H1 (cell line): ENCODE measurements around the gene TCN2. TPM values are rescaled to one million over a fixed set of nuclear protein-coding genes. Genes with fewer than 3 reads are reported as not detected.

Experiments used
- CTCF ChIA-PET: fragments of 300-600 bp; sonication (Branson Sonifier 250); formaldehyde crosslinking; loops from one replicate; lab custom pipeline; 2021; ENCODE audit not compliant: partially characterized antibody; lab: Charles Lee
- POLR2A ChIA-PET: fragments of 300-600 bp; sonication (Branson Sonifier 250); formaldehyde crosslinking; loops from one replicate; lab custom pipeline; 2021; ENCODE audit warnings: inconsistent platforms; ENCODE audit not compliant: partially characterized antibody; lab: Charles Lee
- DNase-seq, 2 experiments: peaks; one replicate each; pipeline versions ENCODE4 v3.0.0 to v3.0.0-alpha.2; 2010 to 2022; ENCODE audit warnings: low spot score in 2 of 2, low read depth in 1 of 2, mixed read lengths in 1 of 2
- FAIRE-seq: peaks from 2 replicates; lab custom pipeline; 2011; peaks lifted over from hg19 to GRCh38; lab: Jason Lieb, UNC
- H2AFZ ChIP-seq: 2 replicates; pipeline ENCODE4 v1.8.1; 2012; ENCODE audit warnings: low read length, inconsistent platforms
- H2AK5ac ChIP-seq: 2 replicates; pipeline ENCODE4 v1.6.1; 2013; ENCODE audit warnings: low read depth, low read length
- H2BK120ac ChIP-seq: replicated peaks from 2 replicates; pipeline ENCODE3; 2013; ENCODE audit warnings: low read depth, low read length, inconsistent platforms
- H2BK12ac ChIP-seq: 2 replicates; pipeline ENCODE4 v1.6.1; 2013; ENCODE audit warnings: low read depth, low read length
- H2BK15ac ChIP-seq: 2 replicates; pipeline ENCODE4 v1.6.1; 2013; ENCODE audit warnings: low read length
- H2BK20ac ChIP-seq: 2 replicates; pipeline ENCODE4 v1.6.1; 2013; ENCODE audit warnings: low read length
- H2BK5ac ChIP-seq: 2 replicates; pipeline ENCODE4 v1.6.1; 2013; ENCODE audit warnings: low read depth, low read length
- H3K14ac ChIP-seq: 2 replicates; pipeline ENCODE4 v1.6.1; 2013; ENCODE audit warnings: inconsistent platforms; ENCODE audit not compliant: insufficient read length
- H3K18ac ChIP-seq: 2 replicates; pipeline ENCODE4 v1.6.1; 2013; ENCODE audit warnings: low read length; ENCODE audit errors: extremely low read depth
- H3K23ac ChIP-seq: 2 replicates; pipeline ENCODE4 v1.6.1; 2013; ENCODE audit warnings: inconsistent platforms; ENCODE audit not compliant: insufficient read length
- H3K23me2 ChIP-seq: 2 replicates; pipeline ENCODE4 v1.6.1; 2013; ENCODE audit warnings: low read depth, low read length
- H3K27ac ChIP-seq: 2 replicates; pipeline ENCODE4 v1.6.1; 2011; ENCODE audit warnings: low read depth, low read length, inconsistent platforms
- H3K27me3 ChIP-seq, 4 experiments: replicated peaks in 1 of 4; 1 replicate in 1 of 4; 2 replicates in 3 of 4; pipeline versions ENCODE4 v1.6.1 to v1.8.1; 2011 to 2013; ENCODE audit warnings: low read length in 3 of 4, mild to moderate bottlenecking in 3 of 4, inconsistent platforms in 2 of 4, mixed read lengths in 2 of 4, moderate library complexity in 1 of 4; ENCODE audit not compliant: control insufficient read depth in 3 of 4, insufficient read depth in 3 of 4; ENCODE audit errors: extremely low read depth in 1 of 4
- H3K36me3 ChIP-seq, 4 experiments: 2 replicates each; pipeline versions ENCODE4 v1.6.1 to v1.8.1; 2011 to 2013; ENCODE audit warnings: mild to moderate bottlenecking in 4 of 4, low read length in 3 of 4, moderate library complexity in 2 of 4, control low read depth in 1 of 4, inconsistent platforms in 1 of 4; ENCODE audit not compliant: insufficient read depth in 4 of 4, control insufficient read depth in 2 of 4
- H3K4ac ChIP-seq: replicated peaks from 2 replicates; pipeline ENCODE3; 2013; ENCODE audit warnings: low read length, low read depth, mixed read lengths, inconsistent platforms; ENCODE audit not compliant: insufficient read length
- H3K4me1 ChIP-seq, 4 experiments: replicated peaks in 1 of 4; 1 replicate in 1 of 4; 2 replicates in 3 of 4; pipeline versions ENCODE4 v1.6.1 to v1.8.1; 2011 to 2013; ENCODE audit warnings: low read length in 3 of 4, inconsistent platforms in 2 of 4, mixed read lengths in 1 of 4; ENCODE audit not compliant: insufficient read depth in 4 of 4, control insufficient read depth in 3 of 4
- H3K4me2 ChIP-seq, 2 experiments: 2 replicates each; pipeline versions ENCODE4 v1.6.1 to v1.8.1; 2011 to 2013; ENCODE audit warnings: low read depth in 2 of 2, low read length in 2 of 2, control low read depth in 1 of 2, inconsistent platforms in 1 of 2, mild to moderate bottlenecking in 1 of 2; ENCODE audit not compliant: insufficient read depth in 1 of 2
- H3K4me3 ChIP-seq, 4 experiments: fragments of 200-600, 300-600 bp in 1 of 4; sonication (generic), shearing (Covaris generic), sonication (Bioruptor Twin) in 1 of 4; 2 replicates each; pipeline versions ENCODE4 v1.5.1 to v1.8.1; 2011 to 2016; ENCODE audit warnings: low read length in 4 of 4, low read depth in 3 of 4, control low read depth in 2 of 4, inconsistent platforms in 2 of 4, mild to moderate bottlenecking in 2 of 4, mixed read lengths in 1 of 4, moderate library complexity in 1 of 4; ENCODE audit not compliant: insufficient read depth in 2 of 4; ENCODE audit errors: extremely low read depth in 1 of 4
- H3K56ac ChIP-seq: replicated peaks from 2 replicates; pipeline ENCODE3; 2013; ENCODE audit warnings: low read depth, mild to moderate bottlenecking, mixed read lengths, low read length, inconsistent platforms; ENCODE audit not compliant: insufficient read length
- H3K79me1 ChIP-seq: 2 replicates; pipeline ENCODE4 v1.6.1; 2013; ENCODE audit warnings: low read depth, low read length, control low read depth
- H3K79me2 ChIP-seq, 2 experiments: 2 replicates each; pipeline versions ENCODE4 v1.6.1 to v1.8.1; 2012 to 2013; ENCODE audit warnings: low read length in 2 of 2, mild to moderate bottlenecking in 2 of 2, inconsistent platforms in 1 of 2; ENCODE audit not compliant: insufficient read depth in 2 of 2, control insufficient read depth in 1 of 2
- H3K9ac ChIP-seq, 4 experiments: replicated peaks in 1 of 4; 1 replicate in 1 of 4; 2 replicates in 3 of 4; pipeline versions ENCODE4 v1.6.1 to v1.8.1; 2011 to 2013; ENCODE audit warnings: low read depth in 3 of 4, low read length in 3 of 4, control low read depth in 2 of 4, mild to moderate bottlenecking in 2 of 4, moderate library complexity in 2 of 4, inconsistent platforms in 1 of 4; ENCODE audit errors: extremely low read depth in 1 of 4
- H3K9me3 ChIP-seq, 2 experiments: 2 replicates each; pipeline versions ENCODE4 v1.6.1 to v1.8.1; 2012 to 2013; ENCODE audit warnings: mild to moderate bottlenecking in 2 of 2, moderate library complexity in 2 of 2, control low read depth in 1 of 2, inconsistent platforms in 1 of 2, low read depth in 1 of 2, low read length in 1 of 2, mixed read lengths in 1 of 2; ENCODE audit not compliant: insufficient read depth in 2 of 2
- H4K20me1 ChIP-seq, 2 experiments: replicated peaks in 1 of 2; 2 replicates each; pipeline versions ENCODE3 to v1.8.1; 2011 to 2013; ENCODE audit warnings: inconsistent platforms in 2 of 2, low read length in 2 of 2, mild to moderate bottlenecking in 1 of 2; ENCODE audit not compliant: insufficient read depth in 2 of 2, control insufficient read depth in 1 of 2
- H4K5ac ChIP-seq: 2 replicates; pipeline ENCODE4 v1.6.1; 2013; ENCODE audit warnings: low read length, low read depth, mixed read lengths, inconsistent platforms; ENCODE audit not compliant: insufficient read length
- H4K8ac ChIP-seq: 2 replicates; pipeline ENCODE4 v1.8.0; 2013; ENCODE audit warnings: mild to moderate bottlenecking, moderate library complexity, low read length, inconsistent platforms; ENCODE audit not compliant: insufficient read depth; ENCODE audit errors: extremely low read depth
- H4K91ac ChIP-seq: replicated peaks from 2 replicates; pipeline ENCODE3; 2013; ENCODE audit warnings: low read length, mixed read lengths, inconsistent platforms; ENCODE audit not compliant: insufficient read length
- CBX8 ChIP-seq: fragments of 300-800, 300-1000 bp; sonication (generic); IDR thresholded peaks from 2 replicates; pipeline ENCODE4 v1.7.1; 2016; ENCODE audit warnings: low read depth, low read length, borderline replicate concordance
- WGBS, 2 experiments: shearing (Covaris generic) in 1 of 2; methylation state at CpG; one replicate each; pipeline versions ENCODE4 v1.1.6 to v1.1.7; 2013 to 2015; ENCODE audit warnings: low lambda C conversion rate in 2 of 2, mixed read lengths in 2 of 2, inconsistent platforms in 1 of 2, low coverage in 1 of 2, missing lambda C conversion rate in 1 of 2; ENCODE audit not compliant: insufficient replicate concordance in 2 of 2, insufficient coverage in 1 of 2, insufficient read length in 1 of 2; ENCODE audit errors: extremely low coverage in 1 of 2, missing lambda C conversion rate in 1 of 2; 5-methylcytosine and 5-hydroxymethylcytosine counted together
- polyA plus RNA-seq, 7 experiments: library from polyadenylated mRNA; depleted of rRNA in 3 of 7; stranded (reverse) in 5 of 7; unstranded in 2 of 7; fragments of >200 nt in 5 of 7; fragments of 200-250 nt in 2 of 7; gene quantifications; 1 replicate in 5 of 7; 2 replicates in 1 of 7; 4 replicates in 1 of 7; pipeline versions ENCODE4 v1.2.1 to v1.2.3, GENCODE V29; 2011 to 2013; ENCODE audit warnings: missing spikeins in 2 of 7, mixed read lengths in 2 of 7
- total RNA-seq: library from RNA; stranded (reverse); fragmentation: NEBNext Ultra II Directional; extraction: Animal tissue kit (Norgen Biotek cat#: 25700); gene quantifications from 2 replicates; pipeline ENCODE4 v1.2.1, GENCODE V29; 2021

Gene TCN2
- total and polyA plus RNA-seq, 2 of the 8 experiments (the other 6 are each of a cell fraction or from before 2014, with no cell fraction given): 30.0 to 87.8 TPM

DNA sequence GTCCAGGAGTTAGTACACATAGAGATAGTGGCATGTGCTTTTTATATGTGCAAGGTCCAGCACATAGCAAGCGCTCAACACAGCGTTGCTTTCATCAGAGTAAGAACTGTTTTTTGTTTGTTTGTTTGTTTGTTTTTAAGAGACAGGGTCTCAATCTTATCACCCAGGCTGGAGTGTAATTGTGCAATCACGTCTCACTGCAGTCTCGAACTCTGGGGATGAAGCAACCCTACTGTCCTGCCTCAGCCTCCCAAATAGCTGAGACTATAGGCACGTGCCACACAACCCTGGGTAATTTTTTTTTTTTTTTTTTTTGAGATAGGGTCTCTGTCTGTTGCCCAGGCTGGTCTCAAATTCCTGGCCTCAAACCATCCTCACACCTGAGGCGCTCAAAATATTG, 10.8 kb downstream of the TCN2 start:
- no peaks in the 10 kb centered on the region for H3K9me3 ChIP-seq
- H3K79me1 ChIP-seq: no peaks in the 10 kb centered on the region; the same call in 1 of the 2 replicates
- H2AFZ ChIP-seq: no peak overlapping the region
- H3K18ac ChIP-seq: no peak overlapping the region
- no peak overlapping the region for H3K4me2 ChIP-seq
- FAIRE-seq (no peak), DNase-seq (no peak)
- no peak overlapping the region for H2BK15ac ChIP-seq
- no peak overlapping the region for H4K5ac ChIP-seq
- no peak overlapping the region for H2AK5ac ChIP-seq
- H2BK20ac ChIP-seq: no peak overlapping the region
- peaks cover 2 to 5% of the 10 kb centered on the region in 2 experiments for H4K20me1 ChIP-seq
- no peak overlapping the region for H2BK5ac ChIP-seq
- no peak overlapping the region for H3K23ac ChIP-seq
- H3K9ac ChIP-seq: no peak overlapping the region
- H3K23me2 ChIP-seq: no peaks in the 10 kb centered on the region
- no peaks in the 10 kb centered on the region for H3K27me3 ChIP-seq
- no peak overlapping the region for H3K4ac ChIP-seq
- H3K4me3 ChIP-seq: no peak overlapping the region
- WGBS, 2 experiments: 87% methylated on average over 6 of the region's 6 CpGs; no CpG with 5 or more reads in 1 of the 2 experiments
- no peak overlapping the region for H3K56ac ChIP-seq
- CTCF ChIA-PET: interaction anchor here (1.6 to 4.0 kb wide), 3 partner anchors 16 to 137 kb away, joined by 6 to 21 read pairs (median 7); partner anchors contain the start of gene SLC35E4
- H2BK120ac ChIP-seq: no peak overlapping the region
- no peaks in the 10 kb centered on the region for H3K4me1 ChIP-seq
- no peak overlapping the region for H4K91ac ChIP-seq
- no peak overlapping the region for H4K8ac ChIP-seq
- no peaks in the 10 kb centered on the region for H3K79me2 ChIP-seq
- no peak overlapping the region for H3K27ac ChIP-seq
- POLR2A ChIA-PET: interaction anchor here (0.6 to 2.9 kb wide), 2 partner anchors 8 to 1168 kb away, joined by 3 to 10 read pairs; no protein-coding TSS in a partner anchor
- H2BK12ac ChIP-seq: no peak overlapping the region
- peaks cover 5 to 62% (median 43%) of the 10 kb centered on the region in 4 experiments; a peak in 7 of 8 replicates for H3K36me3 ChIP-seq
- no peak overlapping the region for H3K14ac ChIP-seq
- TF ChIP-seq CBX8: no peak
